HG02642 (cell line): ENCODE measurements around the gene KCNQ4.

Source experiments
- ATAC-seq: cut with Tn5 transposase; IDR thresholded peaks from one replicate; pipeline ENCODE4 v1.9.1; 2021; ENCODE audit warnings: mild to moderate bottlenecking; ENCODE audit not compliant: unreplicated experiment, poor library complexity

The KCNQ4 gene

GRCh38 chr1:40838045-40838979 lies 54.7 kb downstream of the KCNQ4 start:
- no peak for ATAC-seq

- ATAC-seq = no peak
Observed at GRCh38 chr1:40838980-40839942, 55.7 kb downstream of the KCNQ4 start.

DNA sequence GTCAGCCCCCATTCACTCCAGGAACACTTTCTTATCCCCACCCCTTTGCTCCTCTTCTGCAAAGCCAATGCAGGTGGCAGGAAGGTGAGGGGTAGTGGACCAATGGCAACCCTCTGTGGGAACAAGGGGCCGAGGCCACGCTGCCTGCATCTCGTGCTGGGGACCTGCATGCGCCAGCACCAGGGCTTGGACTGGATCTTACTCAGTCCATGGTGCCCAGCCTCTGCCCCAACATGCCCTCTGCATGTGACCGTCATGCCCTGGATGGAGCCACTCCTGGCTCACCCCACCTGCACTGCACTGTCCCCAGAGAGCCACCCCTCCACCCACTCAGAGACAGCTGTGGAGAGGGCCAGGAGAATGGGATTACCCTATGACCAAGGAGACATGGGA lies 56.4 kb downstream of the KCNQ4 start:
- no peak for ATAC-seq

GRCh38 chr1:40840526-40841323 lies 57.1 kb downstream of the KCNQ4 start:
- ATAC-seq = no peak

DNA sequence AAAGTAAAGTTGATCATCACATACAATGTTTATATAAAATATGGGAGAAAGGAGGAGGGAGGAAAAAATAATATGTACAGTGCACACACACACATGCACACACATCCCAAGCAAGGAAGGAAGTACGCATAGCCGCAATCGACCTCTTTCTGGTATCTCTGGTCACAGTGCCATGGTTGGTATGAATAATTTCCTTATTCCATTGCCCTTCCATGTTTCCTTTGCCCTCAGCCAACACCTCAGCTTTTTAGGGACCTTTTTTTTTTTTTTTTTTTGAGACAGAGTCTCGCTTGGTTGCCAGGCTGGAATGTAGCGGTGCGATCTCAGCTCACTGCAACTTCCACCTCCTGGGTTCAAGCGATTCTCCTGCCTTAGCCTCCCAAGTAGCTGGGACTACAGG lies 58.0 kb downstream of the KCNQ4 start:
- no peak for ATAC-seq

DNA sequence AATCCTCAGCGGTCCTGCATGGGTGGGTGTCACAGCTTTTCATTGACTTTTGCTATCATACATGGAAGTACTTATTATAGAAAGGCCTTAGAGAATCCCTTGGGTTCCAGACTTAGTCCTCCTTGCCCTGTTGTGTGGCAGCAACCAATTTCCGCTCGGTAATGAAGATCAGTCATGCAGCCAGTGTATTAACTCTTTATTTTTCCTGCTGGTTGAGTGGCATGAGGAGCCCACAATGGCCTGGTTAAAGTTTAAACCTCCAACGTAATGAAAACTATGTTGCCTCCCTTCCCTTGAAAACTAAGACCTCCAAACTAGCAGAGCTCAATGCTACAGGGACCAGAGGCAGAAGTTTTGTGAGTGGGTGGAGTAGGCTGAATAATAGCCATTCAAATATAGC lies 58.6 kb downstream of the KCNQ4 start:
- ATAC-seq = no peak

- ATAC-seq = no peak
Observed at GRCh38 chr1:40842691-40843090, 59.1 kb downstream of the KCNQ4 start.

DNA sequence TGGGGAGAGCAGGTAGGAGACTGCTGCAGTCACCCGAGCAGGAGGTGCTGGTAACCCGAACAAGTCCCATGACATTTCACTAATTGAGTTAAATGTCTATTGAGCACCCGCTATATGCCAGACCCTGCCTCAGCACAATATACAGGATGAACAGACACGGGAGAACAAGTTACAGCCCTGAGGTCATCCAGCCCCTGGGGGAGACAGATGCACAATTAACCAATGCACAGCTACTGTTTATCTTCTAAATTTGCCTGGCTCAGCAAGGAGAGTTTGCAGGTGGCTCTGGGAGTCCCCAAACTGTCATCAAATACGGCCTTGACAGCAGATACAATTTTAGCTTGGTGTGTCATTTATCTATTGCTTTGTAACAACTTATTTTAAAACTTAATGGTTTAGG lies 60.5 kb downstream of the KCNQ4 start:
- ATAC-seq = no peak

GRCh38 chr1:40844887-40845878 lies 61.6 kb downstream of the KCNQ4 start:
- ATAC-seq = no peak

DNA sequence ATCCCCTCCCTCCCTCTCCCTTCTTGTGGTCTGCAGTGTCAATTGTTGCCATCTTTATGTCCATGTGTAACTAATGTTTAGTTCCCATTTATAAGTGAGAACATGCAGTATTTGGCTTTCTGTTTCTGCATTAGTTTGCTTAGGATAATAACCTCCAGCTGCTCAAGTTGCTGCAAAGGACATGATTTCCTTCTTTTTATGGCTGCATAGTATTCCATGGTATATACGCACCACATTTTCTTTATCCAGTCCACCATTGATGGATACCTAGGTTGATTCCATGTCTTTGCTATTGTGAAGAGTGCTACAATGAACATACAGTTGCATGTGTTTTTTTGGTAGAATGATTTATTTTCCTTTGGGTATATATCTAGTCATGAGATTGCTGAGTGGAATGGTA lies 62.3 kb downstream of the KCNQ4 start:
- no peak for ATAC-seq

- no peak for ATAC-seq
Observed at GRCh38 chr1:40847023-40847745, 63.6 kb downstream of the KCNQ4 start.

GRCh38 chr1:40848530-40849189 lies 65.1 kb downstream of the KCNQ4 start:
- ATAC-seq = no peak

GRCh38 chr1:40849801-40850592 lies 66.4 kb downstream of the KCNQ4 start:
- ATAC-seq = peak; percentile 66

DNA sequence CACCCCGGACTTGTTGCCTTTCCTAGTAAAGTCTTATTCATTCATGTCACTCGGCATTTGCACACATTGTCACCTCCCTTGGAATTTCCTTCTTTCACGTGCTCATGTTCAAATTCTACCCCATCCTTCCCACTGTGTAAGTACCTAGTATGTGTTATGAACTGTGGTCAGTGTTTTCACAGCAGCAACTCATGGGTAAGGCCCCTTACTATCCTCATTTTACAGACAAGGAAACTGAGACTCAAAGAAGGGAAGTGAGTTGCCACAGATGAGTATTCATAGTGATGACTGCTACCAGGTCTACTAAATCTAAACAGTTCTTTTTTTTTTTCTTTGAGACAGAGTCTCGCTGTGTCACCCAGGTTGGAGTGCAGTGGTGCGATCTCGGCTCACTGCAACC lies 68.1 kb downstream of the KCNQ4 start:
- no peak for ATAC-seq

DNA sequence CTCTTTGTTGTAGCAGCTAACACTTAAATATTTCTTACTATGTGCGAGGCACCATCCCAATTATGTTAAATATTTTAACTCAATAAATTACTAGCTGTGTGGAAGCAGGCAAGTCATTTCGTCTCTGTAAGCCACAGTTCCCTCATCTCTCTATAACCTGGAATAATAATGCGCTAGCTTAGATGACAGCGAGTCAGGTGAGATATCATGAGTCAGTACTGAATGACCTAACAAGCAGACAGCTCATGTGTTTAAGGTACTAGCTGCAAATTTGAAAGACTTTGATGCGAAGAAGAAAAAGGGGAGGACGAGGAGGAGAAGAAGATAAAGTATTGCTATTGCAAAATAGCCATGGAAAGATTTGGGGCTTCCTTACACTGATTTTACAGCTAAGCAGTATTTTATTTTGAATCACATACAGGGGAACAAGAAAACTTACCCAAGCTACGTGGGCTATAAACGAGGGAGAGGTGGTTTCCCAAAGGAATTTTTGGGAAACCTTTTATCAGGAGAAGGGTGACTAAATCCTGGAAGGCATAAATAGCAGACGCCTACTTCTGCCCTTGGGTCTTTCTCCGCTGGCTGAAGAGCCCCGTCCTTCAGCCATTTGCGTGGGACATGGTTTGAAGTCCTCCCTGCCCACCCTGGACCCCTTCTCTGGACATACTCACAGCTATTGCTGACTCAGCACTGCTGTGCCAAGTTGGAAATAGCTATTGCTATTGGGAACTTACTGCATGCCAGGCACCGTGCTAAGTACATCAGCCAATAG lies 69.7 kb downstream of the KCNQ4 start:
- ATAC-seq = no peak

- no peak for ATAC-seq
Observed at GRCh38 chr1:40853885-40854170, 70.2 kb downstream of the KCNQ4 start.

GRCh38 chr1:40855513-40855912 lies 71.9 kb downstream of the KCNQ4 start:
- no peak for ATAC-seq
